HG02588 (cell line): ENCODE data around the gene GNAL.
"Not testable (repeated sequence)": the region's sequence is repeated elsewhere in the genome, so short reads cannot be mapped to it uniquely, and the experiment has no call there.

Experiments
- ATAC-seq: cut with Tn5 transposase; IDR thresholded peaks from one replicate; pipeline ENCODE4 v1.9.1; 2021; ENCODE audit warnings: mild to moderate bottlenecking, moderate library complexity; ENCODE audit not compliant: unreplicated experiment

Gene GNAL

DNA sequence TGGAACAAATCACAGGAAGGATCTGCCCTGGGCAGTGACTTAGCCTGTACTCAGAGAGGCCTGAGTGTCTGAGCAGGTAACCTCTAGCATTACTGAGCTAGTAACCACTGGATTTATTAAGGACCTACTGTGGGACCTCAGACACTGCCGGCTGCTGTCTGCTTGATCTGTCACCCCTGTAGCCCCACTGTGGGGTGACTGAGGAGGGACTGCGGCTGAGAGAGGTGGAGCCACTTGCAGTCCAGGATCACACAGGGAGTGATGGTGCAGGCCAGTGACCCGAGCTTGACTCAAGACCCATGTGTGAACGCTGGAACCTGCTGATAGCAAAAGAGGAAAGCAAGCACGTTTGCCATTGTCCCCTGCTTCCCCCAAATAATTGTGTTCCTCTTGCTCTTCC is 177.7 kb downstream of the GNAL start:
- ATAC-seq = no peak

DNA sequence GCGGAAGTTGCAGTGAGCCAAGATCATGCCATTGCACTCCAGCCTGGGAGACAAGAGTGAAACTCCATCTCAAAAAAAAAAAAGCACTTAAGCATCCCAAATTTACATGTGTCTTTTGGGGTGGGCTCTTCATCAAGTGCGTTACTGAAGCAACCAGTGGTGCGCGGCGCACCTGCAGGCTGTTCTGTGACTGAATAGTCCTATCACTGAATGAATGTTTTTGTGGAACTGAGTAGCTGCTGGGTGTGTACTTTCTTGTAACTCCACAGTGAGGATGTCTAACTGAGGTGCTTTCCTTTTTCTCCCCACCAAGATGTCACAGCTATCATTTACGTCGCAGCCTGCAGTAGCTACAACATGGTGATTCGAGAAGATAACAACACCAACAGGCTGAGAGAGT is 179.2 kb downstream of the GNAL start:
- no peak for ATAC-seq

DNA sequence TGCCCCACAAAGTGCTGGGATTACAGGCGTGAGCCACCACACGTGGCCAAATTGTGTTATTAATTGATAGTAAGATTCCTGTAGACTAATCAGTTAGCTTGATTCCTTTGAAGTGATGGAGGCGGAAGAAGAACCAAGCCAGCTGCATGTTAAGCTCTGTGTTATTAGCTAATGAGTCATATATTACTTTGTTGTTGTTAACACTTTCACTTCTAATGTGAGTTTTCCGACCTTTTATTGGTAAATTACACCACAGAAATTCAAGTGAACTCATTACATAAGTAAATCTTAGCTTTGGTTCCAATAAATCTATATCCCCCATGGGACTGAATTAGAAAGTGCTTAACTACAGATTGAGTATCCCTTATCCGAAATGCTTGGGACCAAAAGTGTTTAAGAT is 182.4 kb downstream of the GNAL start:
- no peak for ATAC-seq

DNA sequence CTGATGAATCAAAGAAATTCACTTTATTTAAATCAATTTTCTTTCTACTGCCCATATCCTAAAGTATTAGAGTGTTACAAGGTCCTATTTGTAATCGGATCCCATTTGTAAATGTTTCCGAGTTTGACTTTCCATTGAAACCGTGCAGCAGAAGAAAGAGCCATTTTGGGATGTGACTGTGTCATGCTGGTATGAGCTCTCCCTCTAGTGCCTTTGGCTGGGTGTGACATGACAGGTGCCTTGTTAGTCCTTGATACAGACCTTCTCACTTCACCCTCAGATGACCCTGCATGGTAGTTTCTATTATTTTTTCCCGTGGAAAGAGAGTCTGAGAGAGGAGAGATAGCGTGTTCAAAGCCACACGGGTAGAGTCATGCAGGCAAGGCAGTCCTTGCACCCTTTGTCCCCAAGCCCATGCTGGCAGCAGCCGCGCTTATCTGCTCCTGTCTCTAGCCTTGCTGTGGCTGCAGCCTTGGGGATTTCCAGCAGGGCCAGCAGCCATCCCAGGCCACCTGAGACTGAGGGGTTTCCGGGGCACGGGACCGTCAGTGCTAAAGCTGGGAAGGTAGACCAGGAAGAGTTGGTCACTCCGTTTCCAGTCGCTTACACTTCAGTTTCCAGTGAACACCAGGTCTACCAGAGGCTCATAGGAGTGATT is 183.5 kb downstream of the GNAL start:
- no peak for ATAC-seq

DNA sequence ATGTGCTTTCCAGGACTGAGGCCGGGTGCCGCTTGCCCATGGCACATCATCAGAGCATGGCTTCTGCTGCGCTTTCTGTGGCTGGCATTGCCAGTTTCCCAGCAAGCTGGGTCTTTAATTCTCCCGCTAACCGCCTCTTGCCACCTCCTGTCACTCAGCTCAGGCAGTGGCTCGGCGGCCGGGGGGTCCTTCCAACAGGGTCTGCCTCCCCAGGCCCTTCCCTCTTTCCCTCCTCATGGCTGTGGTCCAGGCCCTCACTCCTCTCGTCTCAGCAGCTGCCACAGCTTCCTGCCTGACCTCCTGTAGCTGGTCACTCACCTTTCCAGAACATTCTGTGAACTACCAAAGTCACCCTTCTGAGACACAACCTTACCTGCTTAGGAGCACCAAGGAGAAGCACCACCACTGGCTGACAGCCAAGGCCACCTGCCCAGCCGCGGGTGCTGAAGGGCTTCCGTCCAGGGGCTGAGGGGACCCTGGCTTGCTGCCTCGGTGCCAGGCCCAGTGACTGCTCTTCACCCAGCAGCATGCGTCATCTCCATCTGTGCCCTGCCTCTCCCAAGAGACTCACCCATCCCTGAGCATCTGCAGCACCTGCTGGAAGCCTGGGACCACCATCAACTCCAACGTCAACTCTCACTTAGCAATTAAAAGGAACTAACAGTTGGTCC is 184.7 kb downstream of the GNAL start:
- no peak for ATAC-seq

DNA sequence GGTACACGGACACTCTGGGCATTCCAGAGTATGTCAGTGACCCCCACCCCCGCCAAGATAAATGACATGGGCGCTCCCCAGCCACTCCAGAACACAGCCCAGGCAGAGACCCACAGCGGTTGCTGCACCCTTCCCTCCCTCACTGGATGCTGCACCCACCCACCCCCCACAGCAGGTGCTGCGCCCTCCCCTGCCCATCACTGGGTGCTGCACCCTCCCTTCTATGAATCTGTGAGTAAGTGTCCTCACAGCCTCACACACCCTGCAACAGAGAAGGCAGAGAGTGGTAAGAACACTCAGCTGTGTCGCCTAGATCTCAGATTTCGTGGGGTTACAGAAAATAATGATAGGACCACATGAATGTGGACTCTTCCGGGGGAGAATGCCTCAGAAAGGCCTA is 185.6 kb downstream of the GNAL start:
- ATAC-seq = no peak

DNA sequence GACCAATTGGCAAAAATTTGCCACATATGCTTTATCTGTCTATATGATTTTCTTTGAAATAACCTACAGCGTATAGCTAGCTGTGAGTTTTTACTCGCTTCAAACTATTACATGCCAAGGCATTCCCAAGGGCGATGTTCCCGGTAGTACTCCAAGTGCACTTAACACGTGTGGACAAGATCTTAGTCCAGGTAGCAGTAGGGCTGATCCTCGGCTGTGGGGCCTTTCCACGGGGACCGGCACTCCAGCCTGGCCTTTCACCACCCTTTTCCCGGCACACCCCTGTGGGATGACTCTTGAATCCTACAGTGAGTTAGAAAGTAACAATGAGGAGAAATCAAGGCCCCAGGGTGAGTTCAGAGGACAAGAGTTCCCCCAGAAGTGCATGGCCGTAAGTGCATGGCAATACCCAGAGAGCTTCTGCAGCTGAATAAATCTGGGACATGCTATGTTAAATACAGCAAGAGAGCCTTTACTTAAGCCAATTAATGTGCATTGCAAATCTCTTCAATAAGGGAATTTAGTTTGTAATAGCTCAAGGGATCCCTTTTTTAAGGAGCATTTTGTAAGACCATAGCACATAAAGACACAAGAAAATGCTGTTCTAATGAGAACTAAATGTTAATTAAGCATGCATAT is 188.6 kb downstream of the GNAL start:
- ATAC-seq = no peak

DNA sequence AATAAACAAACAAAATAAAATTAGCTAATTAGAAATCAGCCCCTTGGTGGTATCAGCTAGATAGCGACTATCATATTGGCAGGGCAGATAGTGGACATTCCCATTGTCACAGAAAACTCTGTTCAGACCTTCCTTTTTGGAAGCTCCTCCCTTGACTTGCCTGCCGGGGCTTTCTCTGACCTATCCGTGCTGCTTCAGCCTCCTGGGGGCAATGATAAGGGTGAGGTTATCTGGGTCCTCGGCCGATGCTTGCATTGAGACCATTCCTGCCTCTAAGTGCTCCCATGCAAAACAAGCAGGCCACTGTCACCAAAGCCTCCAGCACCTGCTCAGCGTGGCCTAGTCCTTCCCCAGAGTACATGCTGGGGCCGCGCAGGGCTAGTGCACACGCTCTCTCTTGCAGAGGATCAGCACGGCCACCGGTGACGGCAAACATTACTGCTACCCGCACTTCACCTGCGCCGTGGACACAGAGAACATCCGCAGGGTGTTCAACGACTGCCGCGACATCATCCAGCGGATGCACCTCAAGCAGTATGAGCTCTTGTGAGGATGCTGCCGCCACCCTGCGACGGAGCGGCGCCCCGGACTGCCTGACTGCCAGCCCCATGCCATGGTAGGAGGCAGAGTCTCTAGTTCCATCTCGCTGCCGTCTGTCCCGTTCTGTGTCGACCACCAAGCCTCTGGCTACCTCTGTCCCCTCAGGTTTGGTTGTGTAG is 191.7 kb downstream of the GNAL start:
- ATAC-seq = no peak

DNA sequence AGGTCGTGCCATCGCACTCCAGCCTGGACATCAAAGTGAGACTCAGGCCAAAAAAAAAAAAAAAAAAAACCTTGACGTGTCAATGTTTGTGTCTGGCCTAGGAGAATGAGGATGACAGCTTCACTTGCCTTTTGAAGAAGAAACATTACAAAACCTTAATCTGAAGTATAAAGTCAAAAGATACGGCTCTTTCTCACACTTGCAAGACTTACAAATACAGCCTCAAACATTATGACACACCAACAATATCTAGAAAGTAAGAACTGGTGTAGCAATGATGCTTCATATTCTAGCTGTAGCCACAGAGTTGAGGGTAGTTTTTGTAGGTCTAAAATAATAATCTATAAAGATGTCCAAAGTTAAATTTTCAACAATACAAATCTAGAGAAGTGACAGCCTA is 193.6 kb downstream of the GNAL start:
- ATAC-seq = no peak

DNA sequence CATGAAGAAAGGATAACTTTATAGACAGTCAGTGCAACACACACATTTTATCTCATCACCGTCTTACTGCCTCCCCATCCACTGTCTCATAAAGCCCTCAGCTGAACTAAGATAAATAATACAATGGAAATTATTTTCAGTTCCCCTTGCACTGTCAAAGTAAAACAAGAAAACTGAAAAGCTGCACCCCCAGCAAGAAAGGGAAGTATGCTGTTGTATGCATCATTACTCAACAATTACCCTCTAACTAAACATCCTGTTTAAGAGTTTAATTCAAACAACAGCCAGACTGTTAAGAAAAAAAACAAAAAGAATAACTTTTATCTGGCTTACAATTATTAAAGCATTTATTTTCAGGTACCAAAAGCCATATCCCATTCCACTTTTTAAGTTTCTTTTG is 194.1 kb downstream of the GNAL start:
- no peak for ATAC-seq

DNA sequence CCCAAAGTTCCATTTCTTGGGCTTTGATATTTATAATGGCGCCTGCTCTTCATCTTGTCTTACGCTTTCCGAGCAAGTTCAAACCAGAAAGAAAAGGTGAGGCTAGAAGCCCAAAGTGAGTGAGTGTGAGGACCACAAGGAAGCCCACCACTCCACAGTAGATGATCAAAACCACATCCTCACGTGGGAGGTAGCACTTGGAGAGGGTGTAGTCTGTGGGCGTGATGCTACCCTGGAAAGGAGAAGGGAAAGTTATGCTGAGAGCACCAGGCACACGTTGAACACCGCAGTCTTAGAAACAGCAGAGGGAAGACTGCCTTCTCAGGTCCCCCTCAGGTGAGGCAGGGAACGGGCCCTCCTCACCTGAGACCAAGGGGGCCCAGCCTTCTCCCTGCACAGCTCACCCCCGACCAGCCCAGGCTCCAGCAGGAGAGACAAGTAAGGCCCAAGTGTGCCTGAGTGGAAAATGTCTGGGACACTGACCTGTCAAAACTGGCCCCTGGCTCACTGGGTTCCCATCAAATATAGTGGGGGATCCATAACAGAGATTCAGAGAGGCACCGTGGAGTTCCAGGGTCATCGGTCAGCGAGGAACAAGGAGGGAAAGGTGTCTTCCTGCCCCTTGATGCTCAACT is 195.4 kb downstream of the GNAL start:
- ATAC-seq = no peak

DNA sequence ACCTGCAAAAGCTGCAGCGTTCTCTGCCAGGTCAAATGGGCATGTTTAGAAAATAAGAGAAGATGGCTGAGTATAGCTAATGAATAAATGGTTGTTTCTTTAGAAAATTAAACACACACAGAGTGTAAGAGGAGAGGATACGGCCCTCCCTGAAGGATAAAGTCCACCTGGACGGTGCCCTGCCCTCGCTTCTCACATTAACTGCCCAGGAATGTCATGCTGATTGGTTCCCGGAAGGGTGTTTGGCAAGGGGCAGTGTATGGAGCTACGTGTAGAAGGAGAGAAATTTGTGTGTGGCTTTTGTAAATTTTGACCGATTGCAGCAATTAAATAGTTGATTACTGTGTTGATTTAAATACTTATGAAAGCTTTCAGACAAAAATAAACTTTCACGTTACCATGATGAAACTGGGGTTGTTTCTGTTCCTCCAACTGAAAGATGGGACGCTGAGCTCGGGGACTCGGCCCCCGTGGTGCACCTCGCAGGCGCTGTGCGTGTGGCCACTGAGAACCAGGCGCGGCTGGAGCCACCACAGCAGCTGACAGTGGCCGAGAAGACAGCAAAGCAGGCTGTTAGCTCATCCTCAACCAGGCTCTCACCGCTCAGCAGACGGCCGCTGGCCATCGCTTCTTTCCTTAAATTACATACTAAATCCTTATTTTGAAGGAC is 196.3 kb downstream of the GNAL start:
- ATAC-seq = no peak

DNA sequence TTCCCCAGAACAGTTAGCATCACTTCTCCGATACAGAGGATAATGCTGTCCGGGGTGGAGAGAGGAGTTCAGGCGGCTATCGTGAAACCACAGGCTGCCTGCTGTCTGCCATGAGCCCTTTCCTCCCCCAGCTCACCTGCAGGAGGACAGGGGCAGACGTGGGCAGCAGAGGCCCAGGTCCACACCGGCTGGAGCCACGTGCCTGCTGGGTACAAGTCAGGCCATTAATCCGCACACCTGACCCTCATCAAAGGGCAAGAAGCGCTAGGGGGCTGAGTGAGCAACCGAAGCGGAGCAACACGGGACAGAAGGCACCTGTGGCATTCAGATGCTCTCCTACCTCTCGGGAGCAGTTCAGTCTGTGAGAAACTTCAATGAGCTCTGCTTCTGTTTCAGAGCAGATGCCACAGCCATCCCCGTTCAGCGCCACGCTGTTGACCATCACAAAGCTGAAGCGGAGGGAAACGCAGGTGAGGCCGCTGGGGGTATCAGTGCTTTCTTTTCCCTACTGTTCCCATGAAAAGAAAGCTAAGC is 197.6 kb downstream of the GNAL start:
- ATAC-seq = no peak

DNA sequence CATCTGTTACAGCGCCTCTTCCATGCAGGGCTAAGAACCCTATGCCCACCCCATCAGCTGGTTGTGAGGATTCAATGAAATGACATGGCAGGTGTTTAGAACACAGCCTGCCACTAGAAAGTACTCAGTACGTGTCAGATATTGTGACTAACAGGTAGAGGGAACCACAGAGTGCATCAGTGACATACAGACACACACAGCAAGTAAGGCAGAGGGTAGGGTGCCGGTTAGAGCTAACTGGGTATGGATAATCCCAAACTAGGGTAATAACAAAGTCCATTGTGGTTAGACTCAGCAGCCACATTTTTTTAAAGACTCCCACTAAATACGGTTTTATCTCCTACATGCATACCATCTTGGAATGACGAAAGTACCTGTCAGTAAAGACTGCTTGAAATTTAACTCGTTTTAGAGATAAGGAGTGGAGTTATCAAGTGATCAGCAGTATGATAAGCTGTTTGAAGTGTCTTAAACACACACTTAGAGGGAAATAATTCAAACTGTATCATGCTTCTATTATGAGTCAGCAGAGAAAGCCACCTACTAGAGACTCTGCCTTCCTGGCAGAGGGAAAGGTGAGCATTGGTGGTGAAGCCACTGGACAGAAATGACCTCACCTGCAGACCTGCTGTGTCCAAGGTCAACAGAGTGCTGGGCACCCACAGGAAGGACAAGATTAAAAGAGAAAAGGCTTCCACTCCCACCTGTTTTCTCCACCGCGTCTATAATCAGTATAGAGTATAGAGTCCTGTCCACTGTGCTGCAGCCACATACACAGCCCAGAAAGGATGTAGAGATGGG is 198.5 kb downstream of the GNAL start:
- no peak for ATAC-seq

DNA sequence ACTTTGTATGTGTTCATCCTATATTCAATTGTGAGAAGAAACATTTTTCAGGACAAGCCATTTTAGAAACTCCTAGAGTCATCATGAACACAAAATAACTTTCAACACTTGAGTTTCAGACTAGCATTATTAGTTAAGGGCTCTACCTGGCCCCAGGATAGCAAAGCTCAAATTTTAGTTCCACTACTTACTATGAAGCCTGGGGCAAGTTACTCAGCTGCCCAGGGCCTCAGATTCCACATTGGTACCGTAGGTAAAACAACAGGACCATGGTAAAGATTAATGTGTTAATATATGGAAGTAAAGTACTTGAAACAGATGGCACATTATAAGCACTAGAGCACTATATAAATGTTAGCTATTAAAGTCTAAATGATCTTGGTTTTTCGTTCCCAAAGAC is 199.7 kb downstream of the GNAL start:
- no peak for ATAC-seq

DNA sequence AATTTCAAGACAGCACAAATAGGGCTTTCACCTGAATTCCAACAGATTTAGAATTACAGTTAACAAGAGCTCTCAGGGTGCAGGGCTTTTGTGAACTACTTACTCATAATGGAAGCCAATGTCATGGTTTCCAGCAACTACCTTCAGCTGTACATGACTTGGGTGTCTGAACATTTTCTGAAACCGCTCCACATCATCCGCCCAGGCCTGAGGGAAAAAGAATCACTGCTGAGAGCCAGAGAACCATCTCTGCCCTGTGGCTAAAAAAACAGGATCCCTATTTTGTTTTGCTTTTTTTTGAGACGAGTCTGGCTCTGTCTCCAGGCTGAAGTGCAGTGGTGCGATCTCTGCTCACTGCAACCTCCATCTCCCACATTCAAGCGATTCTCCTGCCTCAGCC is 200.2 kb downstream of the GNAL start:
- no peak for ATAC-seq

DNA sequence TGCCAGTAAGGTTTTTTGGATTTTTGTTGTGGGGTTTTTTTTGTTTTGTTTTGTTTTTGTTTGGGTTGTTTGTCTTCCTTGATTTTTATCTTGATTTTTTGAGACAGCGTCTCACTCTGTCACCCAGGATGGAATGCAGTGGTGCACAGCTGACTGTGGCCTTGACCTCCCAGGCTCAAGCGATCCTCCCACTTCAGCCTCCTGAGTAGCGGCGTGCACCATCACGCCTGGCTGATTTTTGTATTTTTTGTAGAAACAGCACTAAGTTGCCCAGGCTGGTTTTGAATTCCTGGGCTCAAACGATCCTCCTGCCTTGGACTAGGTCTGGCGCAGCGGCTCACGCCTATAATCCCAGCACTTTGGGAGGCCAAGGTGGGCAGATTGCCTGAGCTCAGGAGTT is 202.7 kb downstream of the GNAL start:
- ATAC-seq = no peak

DNA sequence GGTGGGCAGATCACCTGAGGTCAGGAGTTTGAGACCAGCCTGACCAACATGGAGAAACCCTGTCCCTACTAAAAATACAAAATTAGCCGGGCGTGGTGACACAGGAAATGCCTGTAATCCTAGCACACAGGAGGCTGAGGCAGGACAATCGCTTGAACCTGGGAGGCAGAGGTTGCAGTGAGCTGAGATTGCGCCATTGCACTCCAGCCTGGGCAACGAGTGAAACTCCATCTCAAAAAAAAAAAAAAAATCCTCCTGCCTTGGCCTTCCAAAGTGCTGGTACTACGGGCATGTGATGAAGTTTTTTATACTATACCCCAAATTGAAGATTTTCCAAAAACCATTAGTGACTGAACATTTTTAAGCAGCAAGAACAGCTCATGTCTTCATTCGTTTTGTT is 203.4 kb downstream of the GNAL start:
- not testable (repeated sequence) for ATAC-seq

DNA sequence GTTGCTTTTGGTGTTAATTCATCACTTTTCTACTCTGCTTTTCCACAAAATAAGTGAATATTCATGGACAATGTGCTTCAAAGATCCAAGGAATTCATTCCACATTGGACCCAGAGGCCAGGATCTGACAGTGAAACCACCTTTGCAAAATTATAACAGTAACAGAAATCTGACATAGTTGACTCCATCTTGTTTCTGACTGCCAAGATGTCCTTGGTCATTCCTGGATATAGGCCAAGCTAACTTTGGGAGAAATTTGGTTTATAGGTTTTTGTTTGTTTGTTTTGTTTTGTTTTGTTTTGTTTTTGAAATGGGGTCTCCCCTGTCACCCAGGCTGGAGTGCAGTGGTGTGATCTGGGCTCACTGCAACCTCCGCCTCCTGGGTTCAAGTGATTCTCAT is 208.7 kb downstream of the GNAL start:
- no peak for ATAC-seq

DNA sequence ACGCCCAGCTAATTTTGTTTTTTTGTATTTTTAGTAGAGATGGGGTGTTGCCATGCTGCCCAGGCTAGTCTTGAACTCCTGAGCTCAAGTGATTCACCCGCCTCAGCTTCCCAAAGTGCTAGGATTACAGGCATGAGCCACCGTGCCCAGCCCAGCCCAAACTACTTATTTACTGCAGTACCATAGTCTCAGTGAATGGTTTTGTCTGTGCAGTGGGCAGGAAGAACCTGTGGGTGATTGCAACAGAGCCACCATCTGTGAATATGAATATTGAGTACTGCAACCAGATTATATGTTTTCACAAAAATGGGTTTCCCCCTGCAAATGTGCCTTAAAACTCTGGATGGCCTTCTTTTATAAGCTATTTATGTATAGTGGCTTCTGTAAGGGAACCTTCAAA is 210.0 kb downstream of the GNAL start:
- ATAC-seq = no peak
